HG02623 (cell line): Measurements from ENCODE around the gene TRIM47.
"Not testable (repeated sequence)": the region's sequence is repeated elsewhere in the genome, so short reads cannot be mapped to it uniquely, and the experiment has no call there.

ENCODE experiments used
- ATAC-seq: cut with Tn5 transposase; IDR thresholded peaks from one replicate; pipeline ENCODE4 v1.9.1; 2021; ENCODE audit warnings: moderate library complexity; ENCODE audit not compliant: unreplicated experiment

TRIM47 gene

DNA sequence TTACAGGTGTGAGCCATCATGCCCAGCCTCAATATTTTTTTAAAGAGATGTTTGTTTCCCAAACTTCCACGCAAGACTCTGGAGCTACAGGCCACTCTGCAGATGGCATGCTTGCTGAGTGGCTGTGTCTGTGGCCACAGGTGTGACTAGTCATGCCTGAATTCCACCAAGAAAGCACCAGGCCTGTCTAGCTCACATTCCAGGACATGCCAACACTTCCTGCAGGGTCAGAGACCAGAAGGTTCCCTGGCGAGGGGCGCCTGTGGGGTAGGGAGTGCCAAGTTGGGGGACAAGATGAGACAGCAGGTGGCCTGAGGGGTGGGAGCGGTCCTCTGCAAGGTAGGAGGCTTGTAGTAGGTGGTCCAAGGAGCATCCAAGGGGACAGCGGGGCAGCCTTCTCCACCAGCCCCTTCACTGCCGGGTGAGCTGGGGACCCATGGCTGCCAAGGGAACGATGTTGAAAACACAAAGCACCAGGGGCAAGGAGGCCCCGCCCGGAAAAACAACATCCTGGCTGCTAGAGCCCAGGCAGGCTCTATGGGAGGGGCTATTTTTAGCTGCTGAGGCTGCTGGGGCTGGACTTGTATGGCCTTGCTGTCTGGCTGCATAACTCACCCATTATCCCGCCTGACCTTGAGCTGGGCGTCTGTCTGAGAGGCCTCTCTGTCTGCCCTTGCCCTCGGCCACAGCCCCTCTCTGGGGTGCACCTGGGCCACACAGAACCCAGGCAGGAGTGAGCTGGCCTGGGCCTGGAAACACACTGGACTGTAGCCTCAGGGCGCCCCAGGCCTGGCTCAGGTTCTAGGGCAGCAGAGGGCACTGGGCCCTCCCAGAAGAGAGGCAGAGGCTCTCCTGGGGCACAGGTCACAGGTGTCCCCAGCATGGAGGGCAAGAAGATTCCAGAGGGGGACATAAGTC, 5.7 kb downstream of the TRIM47 start:
- no peak for ATAC-seq

DNA sequence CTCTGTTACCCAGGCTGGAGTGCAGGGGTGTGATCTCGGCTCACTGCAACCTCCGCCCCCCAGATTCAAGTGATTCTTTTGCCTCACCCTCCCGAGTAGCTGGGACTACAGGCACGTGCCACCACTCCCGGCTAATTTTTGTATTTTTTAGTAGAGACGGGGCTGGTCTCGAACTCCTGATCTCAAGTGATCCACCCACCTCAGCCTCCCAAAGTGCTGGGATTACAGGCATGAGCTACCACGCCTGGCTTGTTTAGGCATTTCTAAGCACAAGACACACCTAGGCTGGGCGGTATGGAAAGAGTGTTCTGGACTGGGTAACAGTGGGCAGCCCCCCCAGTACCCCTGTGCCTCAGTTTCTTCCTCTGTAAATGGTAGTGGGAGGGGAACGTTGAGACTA, 8.2 kb downstream of the TRIM47 start:
- not testable (repeated sequence) for ATAC-seq

DNA sequence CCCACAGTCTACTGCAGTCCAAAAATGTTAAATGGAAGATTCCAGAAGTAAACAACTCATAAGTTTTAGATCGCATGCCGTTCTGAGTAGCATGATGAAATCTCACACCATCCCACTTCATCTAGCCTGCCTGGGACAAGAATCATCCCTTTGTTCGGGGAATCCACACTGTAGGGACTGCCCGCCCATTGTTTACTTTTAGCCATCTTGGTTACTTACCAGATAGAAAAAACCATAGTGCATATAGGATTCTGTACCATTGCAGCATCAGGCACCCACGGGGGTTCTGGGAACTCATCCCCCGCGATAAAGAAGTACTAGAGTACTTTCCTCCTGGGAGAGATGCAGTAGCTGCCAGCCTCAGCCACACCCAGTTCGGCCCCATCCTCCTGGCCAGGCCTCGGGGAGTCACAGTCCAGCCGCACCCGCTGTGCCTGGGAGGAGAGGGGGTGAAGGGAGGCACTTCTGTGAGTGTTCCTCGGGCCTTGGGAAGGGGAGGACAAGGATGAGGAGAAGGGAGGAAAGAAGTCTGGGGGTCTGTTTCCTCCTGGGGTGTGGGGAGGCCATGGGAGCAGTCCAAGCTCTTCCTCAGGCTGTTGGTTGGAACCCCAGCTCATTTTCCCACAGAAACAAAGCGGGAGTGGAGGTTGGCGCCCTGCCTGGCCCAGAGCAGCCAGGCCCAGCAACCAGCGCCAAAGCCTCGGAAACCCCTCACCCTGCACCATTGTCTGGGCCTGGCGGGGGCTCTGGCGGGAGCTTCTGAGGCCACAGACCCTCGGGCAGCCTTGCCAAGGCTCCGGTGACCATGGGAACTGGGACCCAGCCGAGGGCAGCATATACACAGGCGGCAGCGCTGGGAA, 8.9 kb downstream of the TRIM47 start:
- ATAC-seq: no peak

DNA sequence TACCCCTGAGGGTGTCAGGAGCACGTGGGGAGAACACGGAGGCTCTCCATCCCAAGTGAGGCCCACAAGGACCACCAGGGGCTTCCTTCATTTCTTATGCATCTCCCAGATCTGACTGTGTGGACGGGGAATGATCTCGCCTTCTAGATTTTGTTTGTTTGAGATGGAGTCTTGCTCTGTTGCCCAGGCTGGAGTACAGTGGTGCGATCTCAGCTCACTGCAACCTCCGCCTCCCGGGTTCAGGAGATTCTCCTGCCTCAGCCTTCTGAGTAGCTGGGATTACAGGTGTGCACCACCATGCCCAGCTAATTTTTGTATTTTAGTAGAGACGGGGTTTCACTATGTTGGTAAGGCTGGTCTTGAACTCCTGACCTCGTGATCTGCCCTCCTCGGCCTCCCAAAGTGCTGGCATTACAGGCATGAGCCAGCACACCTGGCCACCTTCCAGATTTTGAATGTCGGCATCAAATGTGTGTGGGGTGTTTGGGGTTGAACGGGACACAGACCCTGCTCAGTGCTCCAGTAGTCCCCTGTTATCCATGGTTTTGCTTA, 9.6 kb downstream of the TRIM47 start:
- ATAC-seq: not testable (repeated sequence)

DNA sequence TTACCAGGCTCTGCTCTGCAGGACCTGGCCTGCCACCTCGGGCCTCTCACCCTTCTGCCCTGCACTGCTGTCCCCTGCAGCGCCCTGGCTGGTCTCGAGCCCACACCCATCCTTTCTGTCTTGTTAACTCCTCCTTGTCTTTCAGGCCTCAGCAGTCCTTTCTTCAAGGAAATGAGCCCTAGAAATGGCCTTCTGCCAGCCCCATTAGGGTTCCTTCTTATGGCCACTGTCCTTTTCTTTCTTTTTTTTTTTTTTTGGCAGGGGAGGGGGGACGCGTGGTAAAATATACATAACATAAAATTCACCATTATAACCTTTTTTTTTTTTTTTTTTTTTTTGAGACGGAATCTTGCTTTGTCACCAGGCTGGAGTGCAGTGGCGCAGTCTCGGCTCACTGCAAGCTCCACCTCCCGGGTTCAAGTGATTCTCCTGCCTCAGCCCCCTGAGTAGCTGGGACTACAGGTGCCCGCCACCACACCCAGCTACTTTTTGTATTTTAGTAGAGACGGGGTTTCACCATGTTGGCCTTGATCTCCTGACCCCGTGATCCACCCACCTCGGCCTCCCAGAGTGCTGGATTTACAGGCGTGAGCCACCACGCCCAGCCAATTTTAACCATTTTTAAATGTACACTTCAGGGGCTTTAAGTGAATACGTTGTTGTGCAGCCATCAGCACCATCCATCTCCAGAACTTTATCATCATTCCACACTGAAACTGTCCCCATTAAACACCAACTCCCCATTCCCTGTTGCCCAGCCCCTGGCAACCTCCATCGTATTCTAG, 12.8 kb downstream of the TRIM47 start:
- ATAC-seq: not testable (repeated sequence)

DNA sequence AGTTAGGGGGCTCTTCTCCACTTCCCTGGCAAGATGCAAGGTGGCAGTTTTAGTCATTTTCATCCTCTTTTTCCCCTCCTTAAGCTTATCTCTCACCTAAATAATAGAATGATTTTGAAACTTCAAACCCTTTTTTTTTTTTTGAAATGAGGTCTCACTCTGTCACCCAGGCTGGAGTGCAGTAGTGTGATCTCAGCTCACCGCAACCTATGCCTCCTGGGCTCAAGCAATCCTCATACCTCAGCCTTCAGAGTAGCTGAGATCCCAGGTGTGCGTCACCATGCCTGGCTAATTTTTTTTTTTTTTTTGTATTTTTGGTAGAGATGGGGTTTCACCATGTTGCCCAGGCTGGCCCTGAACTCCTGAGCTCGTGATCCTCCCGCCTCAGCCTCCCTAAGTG, 13.5 kb downstream of the TRIM47 start:
- ATAC-seq: not testable (repeated sequence)

DNA sequence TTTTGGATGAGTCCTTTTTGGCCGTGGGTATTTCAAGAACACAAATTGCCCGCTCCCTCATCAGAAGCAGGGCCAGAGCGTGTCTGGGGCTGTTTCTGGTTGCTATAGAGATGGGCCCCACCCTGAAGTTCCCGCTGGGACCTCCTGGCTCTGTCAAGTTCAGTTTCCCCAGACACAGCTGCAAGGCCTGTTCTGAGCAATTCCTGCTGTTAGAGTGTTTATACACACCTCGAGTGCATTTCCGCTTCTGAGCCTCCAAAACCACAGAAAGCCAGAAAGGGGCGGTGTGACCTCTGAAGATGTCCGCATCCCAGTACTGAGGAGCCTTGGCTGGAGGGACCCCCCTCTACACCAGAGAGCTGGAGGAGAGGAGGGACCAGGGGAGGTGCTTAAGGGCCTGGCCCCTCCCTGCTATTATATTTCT, 13.9 kb downstream of the TRIM47 start:
- peak; percentile 71 for ATAC-seq

DNA sequence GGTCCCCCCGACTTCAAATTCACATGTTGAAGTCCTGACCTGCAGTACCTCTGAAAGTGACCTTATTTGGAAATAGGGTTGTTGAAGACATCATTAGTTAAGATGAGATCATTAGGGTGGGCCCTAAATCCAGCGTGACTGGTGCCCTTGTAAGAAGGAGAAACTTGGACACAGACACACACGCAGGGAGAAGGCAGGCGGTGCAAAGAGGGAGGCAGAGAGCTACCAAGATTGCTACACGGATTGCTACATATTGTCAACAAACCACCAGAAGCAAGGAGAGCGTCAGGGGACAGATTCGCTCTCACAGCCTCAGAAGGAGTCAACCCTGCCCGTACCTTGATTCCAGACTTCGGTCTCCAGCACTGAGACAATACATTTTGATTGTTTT, 16.5 kb downstream of the TRIM47 start:
- no peak for ATAC-seq

DNA sequence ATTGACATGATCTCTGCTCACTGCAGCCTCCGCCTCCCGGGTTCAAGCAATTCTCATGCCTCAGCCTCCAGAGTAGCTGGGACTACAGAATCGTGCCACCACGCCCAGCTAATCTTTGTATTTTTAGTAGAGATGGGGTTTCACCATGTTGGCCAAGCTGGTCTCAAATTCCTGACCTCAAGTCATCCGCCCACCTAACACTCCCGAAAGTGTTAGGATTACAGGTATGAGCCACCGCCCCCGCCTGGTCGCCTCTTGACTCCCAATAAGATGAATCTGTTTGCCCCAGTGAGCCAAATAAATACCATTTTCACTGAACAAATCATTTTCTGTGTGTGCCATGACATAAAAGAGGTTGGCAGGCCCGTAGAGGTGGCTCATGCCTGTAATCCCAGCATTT, 19.0 kb downstream of the TRIM47 start:
- not testable (repeated sequence) for ATAC-seq

DNA sequence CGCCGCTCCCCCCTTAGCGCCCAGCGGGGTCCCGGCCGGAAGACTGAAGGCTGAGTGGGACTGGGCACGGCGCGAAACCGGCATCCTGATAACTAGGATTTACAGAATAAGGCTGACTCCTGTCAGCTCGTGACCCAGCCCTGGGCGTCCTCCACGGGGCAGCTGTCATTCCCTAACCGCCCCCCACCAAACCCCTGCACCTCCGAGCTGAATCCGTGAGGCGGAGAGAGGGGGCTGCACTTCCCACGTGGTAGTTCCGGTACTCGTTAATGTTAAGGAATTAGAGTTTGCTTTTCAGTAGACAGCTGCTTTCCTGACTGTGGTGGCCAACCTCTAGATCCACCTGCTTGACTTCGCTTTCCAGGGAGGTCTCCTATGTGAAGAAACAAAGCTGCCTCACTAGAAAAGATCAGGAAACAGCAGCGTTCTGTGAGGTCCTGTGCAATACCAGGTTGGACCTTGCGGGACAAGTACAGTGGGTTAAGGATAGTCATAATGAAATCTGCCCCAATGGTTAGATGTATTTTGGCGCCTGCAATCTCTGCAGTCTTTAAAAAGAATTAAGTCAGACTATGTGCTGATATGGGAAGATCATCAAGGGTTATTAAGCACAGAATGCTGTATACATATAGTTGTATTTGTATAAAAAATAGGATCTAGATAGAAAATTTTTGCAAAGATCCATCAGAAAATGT, 22.2 kb downstream of the TRIM47 start:
- ATAC-seq: peak; percentile 17

DNA sequence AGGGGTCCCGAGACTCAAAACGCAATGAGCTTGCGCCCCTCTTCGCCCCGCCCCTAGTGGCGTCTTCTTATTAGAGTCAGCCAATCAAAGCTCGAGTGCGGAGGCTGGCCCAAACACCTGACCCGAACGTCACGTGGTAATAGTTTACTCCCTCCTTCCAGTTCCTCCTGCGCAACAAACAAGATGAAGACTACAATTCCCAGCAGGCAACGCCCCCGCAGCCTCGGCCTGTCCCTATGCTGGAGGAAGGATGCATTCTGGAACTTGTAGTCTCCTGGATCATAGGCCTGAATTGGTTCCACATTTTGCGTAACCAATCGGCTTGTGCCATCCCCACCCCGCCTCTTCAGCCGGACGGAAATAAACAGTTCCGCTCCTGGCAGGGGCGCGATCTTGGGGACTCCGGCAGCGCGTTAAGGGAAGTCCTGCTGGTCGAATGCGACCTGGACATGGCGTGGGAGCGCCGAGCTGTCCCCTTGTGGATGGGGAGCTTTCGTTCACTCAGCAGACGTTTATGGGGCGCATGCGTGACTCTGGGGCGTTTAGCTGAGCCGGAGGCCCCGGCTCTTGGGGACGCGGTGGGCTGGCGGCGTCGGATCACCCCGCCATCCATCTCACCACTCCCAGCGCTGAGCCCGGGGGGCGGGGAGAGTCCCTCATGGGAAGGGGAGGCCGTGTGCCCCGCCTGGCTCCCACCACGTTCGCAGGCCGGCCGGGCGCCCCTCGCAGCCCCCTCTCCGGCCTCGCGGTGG, 22.9 kb downstream of the TRIM47 start, which contains the start of gene WBP2:
Gene WBP2, minus strand, starts transcription at position 26 of the 752 bp plus-strand sequence. CDS start 38 bp downstream, outside the sequence.
- peak; percentile 87 for ATAC-seq

DNA sequence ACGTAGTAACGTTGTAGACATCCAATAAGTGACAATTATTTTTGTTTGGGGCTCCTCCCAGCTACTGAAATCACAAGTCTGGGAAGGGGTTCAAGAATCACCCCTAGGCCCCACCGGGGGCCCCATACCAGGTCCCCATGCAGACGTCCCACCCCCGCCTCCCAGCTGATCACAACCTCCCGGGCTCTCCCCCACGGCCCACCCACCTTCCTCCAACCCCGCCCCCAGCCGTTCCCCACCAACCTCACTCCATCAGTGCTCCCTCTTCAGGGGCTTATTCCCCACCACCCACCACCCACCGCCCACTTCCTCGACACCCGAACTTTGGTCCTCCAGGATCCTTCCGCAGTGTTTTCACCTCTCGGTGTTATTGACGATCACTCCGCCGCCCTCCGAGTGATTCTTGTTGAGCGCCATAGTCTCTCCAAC, 23.5 kb downstream of the TRIM47 start:
- ATAC-seq: no peak

DNA sequence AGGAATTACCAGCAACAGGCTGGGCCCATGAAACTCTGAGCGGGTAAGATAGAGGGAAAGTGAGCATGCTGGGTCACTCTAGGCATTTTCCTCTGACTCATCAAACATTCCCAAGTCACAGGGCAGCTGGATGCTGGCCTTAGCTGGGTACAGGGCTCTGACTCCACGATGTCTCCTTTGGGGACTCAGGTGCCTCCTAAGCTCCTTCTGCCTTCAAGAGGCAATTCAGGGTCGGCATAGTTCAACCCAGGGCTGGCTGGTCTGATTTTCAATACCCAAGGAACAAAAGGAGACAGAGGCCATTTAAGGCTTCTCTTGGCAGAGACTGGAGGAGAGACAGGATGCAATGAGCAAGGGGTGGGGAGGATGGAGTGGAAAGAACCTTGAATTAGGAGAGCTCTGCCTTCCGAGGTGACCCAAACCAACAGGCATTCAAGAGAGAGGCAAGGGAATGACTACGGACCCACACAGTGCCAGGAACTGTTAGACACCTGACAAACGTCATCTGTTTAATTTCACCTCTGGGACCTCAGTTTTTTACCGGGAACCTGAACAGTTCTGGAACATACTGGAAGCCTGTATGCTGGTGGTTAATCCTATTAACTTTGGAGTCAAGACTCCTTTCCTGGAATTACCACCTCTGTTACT, 24.2 kb downstream of the TRIM47 start:
- ATAC-seq: no peak

DNA sequence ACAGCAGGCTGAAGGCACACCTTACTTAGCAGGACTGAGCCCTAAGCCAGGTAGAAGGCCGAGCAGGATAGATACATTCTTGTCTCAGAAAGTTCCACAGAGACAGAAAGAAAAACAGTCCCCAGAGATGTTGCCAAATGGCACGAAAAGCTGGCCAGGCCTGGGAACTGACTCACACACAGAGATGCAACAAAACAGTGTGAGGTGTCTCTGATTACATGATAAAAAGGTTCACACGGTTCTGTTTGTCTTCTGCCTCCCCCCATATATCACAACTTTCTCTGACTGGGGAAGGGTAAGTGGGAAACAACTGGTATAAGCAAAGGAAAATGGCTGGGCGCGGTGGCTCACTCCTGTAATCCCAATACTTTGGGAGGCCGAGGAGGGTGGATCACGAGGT, 24.9 kb downstream of the TRIM47 start:
- ATAC-seq: no peak

DNA sequence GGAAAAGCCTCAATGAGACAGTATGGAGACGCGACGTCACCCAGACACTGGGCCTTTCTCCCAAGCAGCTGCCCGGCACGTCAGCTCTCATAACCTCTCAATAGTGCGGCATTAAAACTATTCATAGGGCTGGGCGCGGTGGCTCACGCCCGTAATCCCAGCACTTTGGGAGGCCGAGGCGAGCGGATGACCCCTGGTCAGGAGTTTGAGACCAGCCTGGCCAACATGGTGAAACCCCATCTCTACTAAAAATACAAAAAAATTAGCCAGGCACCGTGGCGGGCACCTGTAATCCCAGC, 26.7 kb downstream of the TRIM47 start:
- not testable (repeated sequence) for ATAC-seq

DNA sequence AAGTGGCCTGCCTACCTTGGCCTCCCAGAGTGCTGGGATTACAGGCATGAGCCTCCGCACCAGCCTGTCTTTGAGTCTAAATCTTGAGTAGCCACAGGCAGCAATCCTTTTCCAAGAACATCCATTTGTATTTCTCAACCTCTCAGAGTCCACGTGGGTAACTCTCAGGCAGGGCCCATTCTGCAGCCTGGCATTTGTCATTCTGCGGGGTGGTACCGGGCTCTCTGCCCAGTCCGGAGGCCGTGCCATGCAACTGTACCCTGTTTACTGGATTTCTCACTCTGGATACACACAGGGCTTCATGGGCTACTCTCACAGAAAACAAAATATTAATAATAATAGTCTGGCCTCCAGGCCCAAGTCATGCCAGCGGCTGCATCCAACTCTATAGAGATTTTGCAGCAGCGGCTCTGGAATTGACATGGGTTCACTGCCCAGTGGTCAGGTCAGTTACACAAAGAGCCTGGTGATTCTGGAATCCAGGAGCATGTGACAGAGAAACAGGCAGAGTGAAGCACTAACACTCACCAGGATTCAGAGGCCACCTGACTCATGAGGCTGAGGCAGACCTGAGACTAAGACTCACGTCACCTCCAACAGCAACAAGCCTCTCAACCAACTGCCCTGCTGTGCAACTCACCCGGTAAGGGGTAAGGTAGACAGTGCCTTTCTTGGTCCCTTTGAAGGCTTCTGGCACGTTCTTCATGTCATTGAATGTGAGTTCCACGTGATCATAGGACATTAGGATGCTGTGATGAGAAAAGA, 27.3 kb downstream of the TRIM47 start:
- no peak for ATAC-seq

DNA sequence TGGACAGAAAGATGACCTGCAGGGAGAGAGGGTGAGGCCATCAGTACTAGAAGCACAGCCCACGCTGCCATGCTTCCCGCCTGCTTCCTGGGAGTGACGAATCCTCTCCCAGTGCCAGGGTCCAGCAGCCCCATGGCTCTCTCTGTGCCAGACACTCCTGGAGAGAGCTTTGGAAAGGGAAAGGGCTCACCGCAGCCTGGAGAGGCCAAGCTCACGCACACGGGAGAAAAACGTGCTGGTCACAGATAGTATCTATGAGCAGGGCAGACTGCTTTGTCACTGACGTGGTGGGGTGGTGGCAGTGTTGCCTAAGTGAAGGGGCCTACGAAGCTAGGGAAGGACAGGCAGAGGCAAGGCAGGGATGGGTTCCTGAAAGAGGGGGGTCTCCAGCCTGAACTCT, 28.7 kb downstream of the TRIM47 start:
- no peak for ATAC-seq

DNA sequence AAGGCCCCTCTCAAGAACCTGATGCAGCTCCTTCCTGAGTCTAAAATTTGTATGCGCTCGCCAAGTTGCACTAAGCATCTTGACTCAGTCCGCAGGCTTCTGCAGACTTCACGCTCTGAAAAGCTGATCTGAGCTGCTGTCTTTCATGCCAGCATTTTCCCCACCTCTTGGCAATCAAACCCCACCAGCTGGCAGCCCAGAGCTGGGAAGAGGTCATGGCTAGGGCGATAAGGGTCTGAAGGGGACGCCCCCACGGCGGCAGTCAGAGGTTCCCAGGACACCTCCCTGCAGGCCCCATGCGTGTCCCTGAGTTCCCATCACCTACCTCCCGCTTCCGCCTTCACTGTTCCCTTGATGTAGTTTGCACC, 29.1 kb downstream of the TRIM47 start:
- ATAC-seq: no peak
